Measurements from ENCODE around the gene SLC26A2. TPM values are rescaled to one million over a fixed set of nuclear protein-coding genes. Genes with fewer than 3 reads are reported as not detected.

The SLC26A2 gene
- total RNA-seq, 3 donors from 2014 or later: 7.9 to 8.8 (median 8.0) TPM

Other genes with a start within 250 kb of the SLC26A2 start
- 10 to 100 TPM; 11.7 to 16.2 (median 14.5) TPM for gene PPARGC1B, start 230.4 kb upstream of the SLC26A2 start, total RNA-seq
- not detected for gene PDE6A, start 16.0 kb upstream of the SLC26A2 start, total RNA-seq
- 1 to 10 TPM; 1.9 to 2.4 (median 2.1) TPM for gene TIGD6, start 39.9 kb downstream of the SLC26A2 start, total RNA-seq
- 10 to 100 TPM; 46.2 to 49.2 (median 46.4) TPM for gene HMGXB3, start 40.0 kb downstream of the SLC26A2 start, total RNA-seq
- gene CSF1R, start 125.8 kb downstream of the SLC26A2 start, total RNA-seq: under 1 TPM; 0.10 to 0.46 (median 0.26) TPM
- under 1 TPM; 0.19 to 0.40 (median 0.37) TPM for gene PDGFRB, start 195.1 kb downstream of the SLC26A2 start, total RNA-seq
- gene CDX1, start 206.0 kb downstream of the SLC26A2 start, total RNA-seq: under 1 TPM in 1 of 3 donors, not detected in 2; 0.13 TPM
- not detected for gene SLC6A7, start 229.3 kb downstream of the SLC26A2 start, total RNA-seq